ENCODE results near the gene FAHD2A. TPM values are rescaled to one million over a fixed set of nuclear protein-coding genes. Genes with fewer than 3 reads are reported as not detected.

The FAHD2A gene
- total and polyA plus RNA-seq, 2 of the 8 experiments (the other 6 are each of a cell fraction or from before 2014, with no cell fraction given): 24.2 to 26.7 TPM

DNA sequence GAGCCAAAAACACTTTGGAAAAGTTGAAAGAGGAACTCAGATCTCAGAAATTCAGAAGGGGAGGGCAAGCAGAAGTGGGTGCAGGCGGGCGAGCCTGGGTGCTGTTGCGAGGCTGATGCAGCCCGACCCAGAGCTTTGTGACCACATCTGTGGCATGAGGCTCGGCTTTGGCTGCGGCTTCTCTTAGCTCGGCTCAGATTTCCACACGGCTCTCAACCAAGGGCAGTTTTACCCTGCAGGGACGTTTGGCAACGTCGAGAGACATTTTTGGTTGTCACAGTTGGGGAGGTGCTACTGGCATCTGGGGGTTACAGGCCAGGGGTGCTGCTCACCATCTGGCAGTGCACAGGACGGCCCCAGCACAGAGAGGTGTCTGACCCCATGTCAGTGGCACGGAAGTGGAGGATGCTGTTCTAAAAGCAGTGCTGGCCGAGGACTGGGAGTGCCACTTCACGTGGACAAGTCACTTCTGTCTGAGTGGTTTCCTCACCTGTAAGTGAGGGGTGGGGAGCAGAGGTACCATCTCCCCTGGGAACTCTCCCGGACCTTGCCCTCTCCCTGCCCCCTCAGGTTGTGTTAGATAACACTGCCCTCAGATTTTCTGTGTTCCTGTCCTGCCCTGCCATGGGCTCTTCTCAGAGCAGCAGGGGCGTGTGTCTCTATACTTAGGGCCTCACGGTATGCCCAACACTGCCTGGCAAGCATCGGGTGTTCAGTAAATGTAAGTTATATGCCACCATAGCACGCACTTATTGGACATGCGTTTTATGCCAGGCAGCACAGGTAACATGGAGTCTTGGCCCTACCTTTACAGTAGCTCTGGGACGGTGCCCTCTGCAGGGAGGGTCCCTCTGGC, 48.7 kb upstream of the FAHD2A start:
- Histone ChIP-seq H3K27ac (ENCODE audit: low read depth, low read length) (no peak overlapping the region), H2BK12ac (ENCODE audit: low read depth, low read length) (no peak overlapping the region), H2BK120ac (replicated peaks; ENCODE audit: low read depth, low read length) (no peak overlapping the region), H4K20me1 (replicated peaks in 1 of 2; ENCODE audit: control insufficient read depth in 1 of 2, insufficient read depth in 2 of 2, low read length in 2 of 2) (no peaks in the 10 kb centered on the region), H2BK15ac (ENCODE audit: low read length) (no peak overlapping the region), H3K23me2 (ENCODE audit: low read depth, low read length) (no peaks in the 10 kb centered on the region), H4K91ac (replicated peaks; ENCODE audit: insufficient read length, low read length) (no peak overlapping the region), H3K14ac (ENCODE audit: insufficient read length) (no peak overlapping the region), H3K36me3 (ENCODE audit: control insufficient read depth in 2 of 4, insufficient read depth in 4 of 4, low read length in 3 of 4) (no peaks in the 10 kb centered on the region), H3K79me1 (ENCODE audit: low read depth, low read length) (no peaks in the 10 kb centered on the region), H4K8ac (ENCODE audit: extremely low read depth, insufficient read depth, low read length) (peak overlapping the region; percentile 25; the same call in 1 of the 2 replicates), H3K9me3 (ENCODE audit: insufficient read depth in 2 of 2, low read depth in 1 of 2, low read length in 1 of 2) (peaks cover 36 to 82% of the 10 kb centered on the region in 2 experiments), H3K4me1 (replicated peaks in 1 of 4; ENCODE audit: control insufficient read depth in 3 of 4, insufficient read depth in 4 of 4, low read length in 3 of 4) (no peaks in the 10 kb centered on the region), H3K4ac (replicated peaks; ENCODE audit: insufficient read length, low read depth, low read length) (no peak overlapping the region), H3K79me2 (ENCODE audit: control insufficient read depth in 1 of 2, insufficient read depth in 2 of 2, low read length in 2 of 2) (no peaks in the 10 kb centered on the region), H4K5ac (ENCODE audit: insufficient read length, low read depth, low read length) (no peak overlapping the region), H2AFZ (ENCODE audit: low read length) (no peak overlapping the region), H2AK5ac (ENCODE audit: low read depth, low read length) (no peak overlapping the region), H3K4me2 (ENCODE audit: insufficient read depth in 1 of 2, low read depth in 2 of 2, low read length in 2 of 2) (no peak overlapping the region), H2BK5ac (ENCODE audit: low read depth, low read length) (no peak overlapping the region), H3K4me3 (ENCODE audit: extremely low read depth in 1 of 4, insufficient read depth in 2 of 4, low read depth in 3 of 4, low read length in 4 of 4) (no peak overlapping the region), H3K18ac (ENCODE audit: extremely low read depth, low read length) (no peak overlapping the region), H3K9ac (replicated peaks in 1 of 4; ENCODE audit: extremely low read depth in 1 of 4, low read depth in 3 of 4, low read length in 3 of 4) (no peak overlapping the region), H2BK20ac (ENCODE audit: low read length) (no peak overlapping the region), H3K56ac (replicated peaks; ENCODE audit: insufficient read length, low read depth, low read length) (no peak overlapping the region), H3K27me3 (replicated peaks in 1 of 4; ENCODE audit: control insufficient read depth in 3 of 4, extremely low read depth in 1 of 4, insufficient read depth in 3 of 4, low read length in 3 of 4) (peaks cover 0 to 2% (median 0%) of the 10 kb centered on the region in 4 experiments; a peak in 4 of 7 replicates), H3K23ac (ENCODE audit: insufficient read length) (no peak overlapping the region)
- 81% methylated on average over 22 of the region's 22 CpGs; no CpG with 5 or more reads in 1 of the 2 experiments for WGBS, 2 experiments (ENCODE audit: extremely low coverage in 1 of 2, insufficient coverage in 1 of 2, insufficient read length in 1 of 2, insufficient replicate concordance in 2 of 2, low coverage in 1 of 2, low lambda C conversion rate in 2 of 2, missing lambda C conversion rate in 1 of 2)
- FAIRE-seq: no peak
- ChIA-PET POLR2A (ENCODE audit: partially characterized antibody) (no interaction called here), CTCF (ENCODE audit: partially characterized antibody) (no interaction called here)
- DNase-seq (ENCODE audit: low read depth in 1 of 2, low spot score in 2 of 2): no peak
- TF ChIP-seq, protein P1, sequence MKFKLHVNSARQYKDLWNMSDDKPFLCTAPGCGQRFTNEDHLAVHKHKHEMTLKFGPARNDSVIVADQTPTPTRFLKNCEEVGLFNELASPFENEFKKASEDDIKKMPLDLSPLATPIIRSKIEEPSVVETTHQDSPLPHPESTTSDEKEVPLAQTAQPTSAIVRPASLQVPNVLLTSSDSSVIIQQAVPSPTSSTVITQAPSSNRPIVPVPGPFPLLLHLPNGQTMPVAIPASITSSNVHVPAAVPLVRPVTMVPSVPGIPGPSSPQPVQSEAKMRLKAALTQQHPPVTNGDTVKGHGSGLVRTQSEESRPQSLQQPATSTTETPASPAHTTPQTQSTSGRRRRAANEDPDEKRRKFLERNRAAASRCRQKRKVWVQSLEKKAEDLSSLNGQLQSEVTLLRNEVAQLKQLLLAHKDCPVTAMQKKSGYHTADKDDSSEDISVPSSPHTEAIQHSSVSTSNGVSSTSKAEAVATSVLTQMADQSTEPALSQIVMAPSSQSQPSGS (IDR thresholded peaks at IDR 0.05; ENCODE audit: low read length): no peak
- TF ChIP-seq TBP (IDR thresholded peaks at IDR 0.05; ENCODE audit: low read depth, low read length) (no peak), CREB1 (IDR thresholded peaks at IDR 0.05) (no peak), KDM4A (IDR thresholded peaks at IDR 0.05; ENCODE audit: low read depth, low read length, severe bottlenecking) (no peak), RAD21 (IDR thresholded peaks at IDR 0.05 in 1 of 2, conservative IDR thresholded peaks at IDR 0.05 in 1 of 2; ENCODE audit: low read depth in 2 of 2, low read length in 2 of 2) (no peak), EP300 (IDR thresholded peaks at IDR 0.05; ENCODE audit: borderline replicate concordance in 1 of 2, low read depth in 2 of 2, low read length in 2 of 2) (no peak), CEBPB (IDR thresholded peaks at IDR 0.05; ENCODE audit: low read depth, low read length) (no peak), FOSL1 (IDR thresholded peaks at IDR 0.05; ENCODE audit: insufficient read depth, low read depth, low read length) (no peak)
- TF ChIP-seq, protein P2, sequence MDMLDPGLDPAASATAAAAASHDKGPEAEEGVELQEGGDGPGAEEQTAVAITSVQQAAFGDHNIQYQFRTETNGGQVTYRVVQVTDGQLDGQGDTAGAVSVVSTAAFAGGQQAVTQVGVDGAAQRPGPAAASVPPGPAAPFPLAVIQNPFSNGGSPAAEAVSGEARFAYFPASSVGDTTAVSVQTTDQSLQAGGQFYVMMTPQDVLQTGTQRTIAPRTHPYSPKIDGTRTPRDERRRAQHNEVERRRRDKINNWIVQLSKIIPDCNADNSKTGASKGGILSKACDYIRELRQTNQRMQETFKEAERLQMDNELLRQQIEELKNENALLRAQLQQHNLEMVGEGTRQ (IDR thresholded peaks at IDR 0.05; ENCODE audit: low read length): no peak
